Fibroblast of lung (primary cell): ENCODE measurements around the gene TMEM92. TPM values are rescaled to one million over a fixed set of nuclear protein-coding genes. Genes with fewer than 3 reads are reported as not detected.

ENCODE experiments used
- DNase-seq, 2 donors: peaks; one replicate each; pipeline versions ENCODE4 v3.0.0 to v3.0.0-alpha.2; 2010; ENCODE audit warnings: low read depth in 2 of 2
- H2AFZ ChIP-seq: 2 replicates; pipeline ENCODE4 v1.5.1; 2012; ENCODE audit warnings: low read length, control low read depth, inconsistent platforms
- H3K27ac ChIP-seq: 2 replicates; pipeline ENCODE4 v1.5.1; 2011; ENCODE audit warnings: low read length, control low read depth; ENCODE audit not compliant: insufficient read depth
- H3K27me3 ChIP-seq: 2 replicates; pipeline ENCODE4 v1.5.1; 2011; ENCODE audit warnings: mild to moderate bottlenecking, low read length; ENCODE audit not compliant: control insufficient read depth, insufficient read depth
- H3K36me3 ChIP-seq: 2 replicates; pipeline ENCODE4 v1.5.1; 2011; ENCODE audit warnings: low read length; ENCODE audit not compliant: control insufficient read depth, insufficient read depth
- H3K4me1 ChIP-seq: 2 replicates; pipeline ENCODE4 v1.5.1; 2011; ENCODE audit warnings: low read length; ENCODE audit not compliant: control insufficient read depth, insufficient read depth; ENCODE audit errors: extremely low read depth
- H3K4me2 ChIP-seq: 2 replicates; pipeline ENCODE4 v1.5.1; 2011; ENCODE audit warnings: low read length, control low read depth; ENCODE audit not compliant: insufficient read depth; ENCODE audit errors: extremely low read depth
- H3K4me3 ChIP-seq, 4 experiments: fragments of 200-600 bp in 1 of 4; sonication (generic) in 1 of 4; replicated peaks in 1 of 4; 2 replicates each; pipeline ENCODE4 v1.5.1; 2011 to 2016; ENCODE audit warnings: low read length in 4 of 4, low read depth in 3 of 4, mild to moderate bottlenecking in 3 of 4, control low read depth in 2 of 4, inconsistent platforms in 1 of 4, mixed read lengths in 1 of 4; ENCODE audit not compliant: insufficient read depth in 1 of 4; ENCODE audit errors: control extremely low read depth in 1 of 4
- H3K79me2 ChIP-seq: 2 replicates; pipeline ENCODE4 v1.5.1; 2012; ENCODE audit warnings: mild to moderate bottlenecking, low read length, inconsistent platforms; ENCODE audit not compliant: control insufficient read depth, insufficient read depth
- H3K9ac ChIP-seq: 2 replicates; pipeline ENCODE4 v1.5.1; 2011; ENCODE audit warnings: mild to moderate bottlenecking, low read length, control low read depth; ENCODE audit not compliant: insufficient read depth
- H3K9me3 ChIP-seq: 2 replicates; pipeline ENCODE4 v1.5.1; 2012; ENCODE audit warnings: low read depth, low read length; ENCODE audit not compliant: control insufficient read depth, insufficient read depth
- H4K20me1 ChIP-seq: 2 replicates; pipeline ENCODE4 v1.5.1; 2011; ENCODE audit warnings: low read length; ENCODE audit not compliant: control insufficient read depth, insufficient read depth; ENCODE audit errors: extremely low read depth
- EZH2 ChIP-seq: IDR thresholded peaks from 2 replicates; pipeline ENCODE4 v1.5.1; 2012; ENCODE audit warnings: low read length, control low read depth, mild to moderate bottlenecking; ENCODE audit errors: missing control alignments
- polyA plus RNA-seq, 2 donors: library from polyadenylated mRNA; depleted of rRNA in 1 of 2; stranded (reverse) in 1 of 2; unstranded in 1 of 2; fragments of >200 nt; gene quantifications; 2 replicates each; pipeline ENCODE4 v1.2.1, GENCODE V29; 2011 to 2012; ENCODE audit warnings: missing spikeins in 1 of 2
- total RNA-seq: library from RNA; depleted of rRNA; stranded (reverse); fragments of >200 nt; gene quantifications from 2 replicates; pipeline ENCODE4 v1.2.1, GENCODE V29; 2014
- TF ChIP-seq, protein P1 (sequence below), 2 donors: IDR thresholded peaks in 1 of 2; conservative IDR thresholded peaks in 1 of 2; 1 replicate in 1 of 2; 2 replicates in 1 of 2; pipeline ENCODE4 v1.5.1; 2011 to 2012; ENCODE audit warnings: low read length in 2 of 2, control low read depth in 1 of 2, inconsistent platforms in 1 of 2, low read depth in 1 of 2, mild to moderate bottlenecking in 1 of 2

The TMEM92 gene
- total and polyA plus RNA-seq, 2 donors (not counting 1 experiment from before 2014, with no cell fraction given), result under 0.01 to 0.05 TPM

DNA sequence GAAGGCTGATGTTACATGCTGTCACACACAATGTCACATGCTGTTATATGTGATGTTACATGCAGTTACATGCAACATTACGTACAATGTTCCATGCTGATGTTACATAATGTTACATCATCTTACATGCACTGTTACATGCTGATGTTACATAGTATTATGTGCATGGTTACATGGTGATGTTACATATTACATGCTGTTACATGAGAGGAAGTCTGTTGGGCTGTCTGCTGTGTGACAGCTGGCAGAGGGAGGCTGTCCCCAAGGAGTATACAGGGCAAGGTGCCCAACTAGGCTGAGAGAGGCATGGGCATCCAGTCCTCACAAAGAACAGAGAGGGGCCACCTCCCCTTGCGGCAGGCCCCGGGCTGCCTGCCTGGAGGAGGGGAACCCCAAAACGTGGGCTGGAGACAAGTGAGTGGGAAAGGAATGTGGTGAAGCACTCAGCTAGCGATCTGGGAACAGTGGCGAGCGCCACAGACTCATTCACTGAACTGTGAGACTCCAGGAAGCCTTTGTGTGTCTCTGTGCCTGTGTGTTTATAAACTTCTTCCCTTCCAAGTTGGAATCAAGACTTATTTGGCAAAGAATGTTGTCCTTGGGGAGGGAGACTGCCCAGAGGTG lies 30.6 kb downstream of the TMEM92 start:
- Histone ChIP-seq H3K27ac (no peak overlapping the region), H4K20me1 (no peaks in the 10 kb centered on the region), H3K4me3 (no peak overlapping the region), H2AFZ (peak overlapping the region; percentile 55), H3K27me3 (no peaks in the 10 kb centered on the region), H3K79me2 (no peaks in the 10 kb centered on the region), H3K9me3 (no peaks in the 10 kb centered on the region), H3K36me3 (no peaks in the 10 kb centered on the region), H3K9ac (no peak overlapping the region), H3K4me1 (peaks cover 5% of the 10 kb centered on the region), H3K4me2 (peak overlapping the region; percentile 70)
- TF ChIP-seq, protein P1, sequence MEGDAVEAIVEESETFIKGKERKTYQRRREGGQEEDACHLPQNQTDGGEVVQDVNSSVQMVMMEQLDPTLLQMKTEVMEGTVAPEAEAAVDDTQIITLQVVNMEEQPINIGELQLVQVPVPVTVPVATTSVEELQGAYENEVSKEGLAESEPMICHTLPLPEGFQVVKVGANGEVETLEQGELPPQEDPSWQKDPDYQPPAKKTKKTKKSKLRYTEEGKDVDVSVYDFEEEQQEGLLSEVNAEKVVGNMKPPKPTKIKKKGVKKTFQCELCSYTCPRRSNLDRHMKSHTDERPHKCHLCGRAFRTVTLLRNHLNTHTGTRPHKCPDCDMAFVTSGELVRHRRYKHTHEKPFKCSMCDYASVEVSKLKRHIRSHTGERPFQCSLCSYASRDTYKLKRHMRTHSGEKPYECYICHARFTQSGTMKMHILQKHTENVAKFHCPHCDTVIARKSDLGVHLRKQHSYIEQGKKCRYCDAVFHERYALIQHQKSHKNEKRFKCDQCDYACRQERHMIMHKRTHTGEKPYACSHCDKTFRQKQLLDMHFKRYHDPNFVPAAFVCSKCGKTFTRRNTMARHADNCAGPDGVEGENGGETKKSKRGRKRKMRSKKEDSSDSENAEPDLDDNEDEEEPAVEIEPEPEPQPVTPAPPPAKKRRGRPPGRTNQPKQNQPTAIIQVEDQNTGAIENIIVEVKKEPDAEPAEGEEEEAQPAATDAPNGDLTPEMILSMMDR (conservative IDR thresholded peaks at IDR 0.05 in 1 of 2, IDR thresholded peaks at IDR 0.05 in 1 of 2; ENCODE audit: low read depth in 1 of 2, low read length in 2 of 2), result no peak
- TF ChIP-seq EZH2, result no peak
- DNase-seq, result peak; percentile 56 to 60

DNA sequence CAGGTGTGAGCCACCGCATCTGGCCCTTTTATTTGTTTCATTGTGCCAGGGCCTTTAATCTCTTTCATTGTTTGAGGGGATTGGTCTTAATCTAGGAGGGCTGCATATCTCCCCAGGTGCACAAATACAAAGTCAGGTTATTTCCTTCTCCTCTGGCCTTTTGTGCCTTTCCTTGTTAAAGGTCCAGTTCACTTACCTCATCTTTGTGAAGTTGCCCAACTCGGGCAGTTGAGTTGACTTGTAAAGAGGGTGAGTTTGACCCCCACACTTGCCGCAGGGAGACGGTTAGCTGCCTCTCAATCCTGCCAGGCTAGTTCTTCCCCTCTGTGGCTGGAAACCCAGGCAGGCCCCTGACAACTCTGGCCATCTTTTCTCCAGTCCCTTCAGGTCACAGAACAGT lies 33.4 kb downstream of the TMEM92 start:
- Histone ChIP-seq H3K4me3 (no peak overlapping the region), H2AFZ (no peak overlapping the region), H3K27ac (no peak overlapping the region), H3K79me2 (no peaks in the 10 kb centered on the region), H3K4me2 (no peak overlapping the region), H3K9ac (no peak overlapping the region), H3K4me1 (peaks cover 5% of the 10 kb centered on the region), H3K36me3 (no peaks in the 10 kb centered on the region), H3K27me3 (peaks cover 6% of the 10 kb centered on the region), H3K9me3 (no peaks in the 10 kb centered on the region), H4K20me1 (no peaks in the 10 kb centered on the region)
- DNase-seq, result no peak
- TF ChIP-seq EZH2, result no peak
- TF ChIP-seq, protein P1 (conservative IDR thresholded peaks at IDR 0.05 in 1 of 2, IDR thresholded peaks at IDR 0.05 in 1 of 2; ENCODE audit: low read depth in 1 of 2, low read length in 2 of 2), result no peak

DNA sequence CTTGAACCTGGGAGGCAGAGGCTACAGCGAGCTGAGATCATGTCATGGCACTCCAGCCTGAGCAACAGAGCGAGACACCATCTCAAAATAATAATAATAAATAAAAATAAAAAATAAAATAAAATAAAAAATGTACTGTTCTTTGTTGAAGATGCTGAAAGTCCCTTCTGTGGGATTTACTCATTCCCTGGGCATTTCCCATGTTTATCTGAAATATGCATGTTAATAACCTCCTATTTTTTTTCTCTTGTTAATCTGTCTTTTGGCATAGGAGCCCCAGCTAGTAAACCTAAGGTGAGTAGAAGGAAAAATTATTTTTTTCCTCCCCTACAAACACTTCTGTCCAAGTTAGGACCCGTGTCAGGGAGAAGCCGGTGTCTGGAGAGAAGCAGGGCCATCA lies 34.4 kb downstream of the TMEM92 start:
- H4K20me1 ChIP-seq, result no peaks in the 10 kb centered on the region
- H3K9ac ChIP-seq, result no peak overlapping the region
- peaks cover 5% of the 10 kb centered on the region for H3K4me1 ChIP-seq
- no peaks in the 10 kb centered on the region for H3K79me2 ChIP-seq
- H2AFZ ChIP-seq, result no peak overlapping the region
- H3K4me2 ChIP-seq, result no peak overlapping the region
- peak; percentile 36 to 57 for DNase-seq
- H3K4me3 ChIP-seq, result no peak overlapping the region
- no peaks in the 10 kb centered on the region for H3K36me3 ChIP-seq
- TF ChIP-seq, protein P1 (conservative IDR thresholded peaks at IDR 0.05 in 1 of 2, IDR thresholded peaks at IDR 0.05 in 1 of 2; ENCODE audit: low read depth in 1 of 2, low read length in 2 of 2), result no peak
- no peak for TF ChIP-seq EZH2
- H3K27ac ChIP-seq, result no peak overlapping the region
- H3K27me3 ChIP-seq, result peaks cover 12% of the 10 kb centered on the region
- H3K9me3 ChIP-seq, result no peaks in the 10 kb centered on the region
